ENCODE measurements around the gene TPT1. TPM values are rescaled to one million over a fixed set of nuclear protein-coding genes. Genes with fewer than 3 reads are reported as not detected.
A peak's percentile ranks its signal among the peaks of the same experiment; 100 is the strongest.
"Not testable (repeated sequence)": the region's sequence is repeated elsewhere in the genome, so short reads cannot be mapped to it uniquely, and the experiment has no call there.

TPT1 gene
- total RNA-seq, result 1,000 to 10,000 TPM; 2,667 to 4,562 TPM

GRCh38 chr13:45341034-45341798 lies at the start of gene TPT1:
TSS of gene TPT1 (minus strand) at chr13:45341183. CDS start at chr13:45341069, 114 bp downstream.
- intact Hi-C loops (cut with DNase I), result no loop called here
- TF ChIP-seq CTCF (IDR thresholded peaks at IDR 0.05), result no peak
- peaks cover 18% of the 10 kb centered on the region for H3K4me1 ChIP-seq

GRCh38 chr13:45390348-45390747 lies 49.4 kb upstream of the TPT1 start:
- intact Hi-C loops (cut with DNase I); DNase-seq; H3K4me3 ChIP-seq; H3K9me3 ChIP-seq; H3K4me1 ChIP-seq; H3K9ac ChIP-seq (ENCODE audit: low read depth in 2 of 2, low read length in 2 of 2); H3K27ac ChIP-seq; H3K27me3 ChIP-seq; H3K36me3 ChIP-seq: not testable (repeated sequence)

More at GRCh38 chr13:45341034-45341798, at the start of gene TPT1:
- H3K9me3 ChIP-seq, result no peaks in the 10 kb centered on the region
- DNase-seq, result peak; percentile 100
- peak within 1 kb of the TSS; percentile 98 for H3K27ac ChIP-seq
- H3K9ac ChIP-seq (ENCODE audit: low read depth in 2 of 2, low read length in 2 of 2), result peak within 1 kb of the TSS; percentile 83 to 91
- peak within 1 kb of the TSS; percentile 68 for H3K4me3 ChIP-seq
- H3K36me3 ChIP-seq, result peaks cover 22% of the 10 kb centered on the region
- no peaks in the 10 kb centered on the region for H3K27me3 ChIP-seq

- H3K36me3 ChIP-seq, result no peaks in the 10 kb centered on the region
- H3K9me3 ChIP-seq, result no peaks in the 10 kb centered on the region
- no peak for DNase-seq
- no peak for TF ChIP-seq CTCF (IDR thresholded peaks at IDR 0.05)
- no peak overlapping the region for H3K9ac ChIP-seq (ENCODE audit: low read depth in 2 of 2, low read length in 2 of 2)
- intact Hi-C loops (cut with DNase I), result no loop called here
- H3K27me3 ChIP-seq, result no peaks in the 10 kb centered on the region
- no peak overlapping the region for H3K27ac ChIP-seq
- H3K4me3 ChIP-seq, result no peak overlapping the region
- H3K4me1 ChIP-seq, result no peaks in the 10 kb centered on the region
These were observed 47.7 kb upstream of the TPT1 start for GRCh38 chr13:45388664-45389063.

- intact Hi-C loops (cut with DNase I); H3K9ac ChIP-seq (ENCODE audit: low read depth in 2 of 2, low read length in 2 of 2); DNase-seq; H3K27ac ChIP-seq; H3K27me3 ChIP-seq; H3K4me1 ChIP-seq; H3K36me3 ChIP-seq; H3K9me3 ChIP-seq; H3K4me3 ChIP-seq: not testable (repeated sequence)
These were observed 46.1 kb upstream of the TPT1 start for GRCh38 chr13:45386892-45387575.

- H3K27me3 ChIP-seq, result no peaks in the 10 kb centered on the region
- intact Hi-C loops (cut with DNase I), result no loop called here
- no peak for TF ChIP-seq CTCF (IDR thresholded peaks at IDR 0.05)
- H3K27ac ChIP-seq, result no peak overlapping the region
- no peak for DNase-seq
- no peak overlapping the region for H3K4me3 ChIP-seq
- no peaks in the 10 kb centered on the region for H3K4me1 ChIP-seq
- no peak overlapping the region for H3K9ac ChIP-seq (ENCODE audit: low read depth in 2 of 2, low read length in 2 of 2)
- H3K36me3 ChIP-seq, result no peaks in the 10 kb centered on the region
- no peaks in the 10 kb centered on the region for H3K9me3 ChIP-seq
These were observed 45.0 kb upstream of the TPT1 start for GRCh38 chr13:45385907-45386553.

GRCh38 chr13:45385320-45385719 lies 44.3 kb upstream of the TPT1 start:
- intact Hi-C loops (cut with DNase I), result no loop called here
- no peak overlapping the region for H3K27ac ChIP-seq

More at GRCh38 chr13:45385320-45385719, 44.3 kb upstream of the TPT1 start:
- Histone ChIP-seq H3K27me3 (no peaks in the 10 kb centered on the region), H3K9me3 (no peaks in the 10 kb centered on the region), H3K4me1 (no peaks in the 10 kb centered on the region), H3K36me3 (no peaks in the 10 kb centered on the region), H3K9ac (ENCODE audit: low read depth in 2 of 2, low read length in 2 of 2) (no peak overlapping the region), H3K4me3 (no peak overlapping the region)
- no peak for TF ChIP-seq CTCF (IDR thresholded peaks at IDR 0.05)
- DNase-seq, result no peak
